ENCODE measurements around the gene IER2. TPM values are rescaled to one million over a fixed set of nuclear protein-coding genes. Genes with fewer than 3 reads are reported as not detected.

IER2 gene
- total RNA-seq (100 to 1,000 TPM; 165 to 413 (median 196) TPM), total RNA-seq (76.3 to 865 (median 165) reads per million in 29 experiments)
- 165 TPM for total RNA-seq (2013)

- H3K4me3 Mint-ChIP-seq, result peak within 1 kb of the TSS; percentile 98 to 99 (median 99)
- peaks cover 18 to 38% (median 30%) of the 10 kb centered on the region in 3 donors for H3K4me1 Mint-ChIP-seq
- peaks cover 3 to 45% of the 10 kb centered on the region in 2 experiments for H3K4me1 ChIP-seq (ENCODE audit: control insufficient read depth in 1 of 2, extremely low read depth in 1 of 2, insufficient read depth in 2 of 2, low read length in 2 of 2)
- ATAC-seq (replicated peaks in 1 of 4) (peak; percentile 58 to 62 (median 60)), DNase-seq (peak; percentile 81 to 95 (median 92))
- peak within 1 kb of the TSS; percentile 73 for H3K27ac ChIP-seq (ENCODE audit: low read length)
- H3K36me3 ChIP-seq (ENCODE audit: control insufficient read depth in 2 of 2, extremely low read depth in 1 of 2, insufficient read depth in 1 of 2, low read length in 1 of 2), result peaks cover 3 to 9% of the 10 kb centered on the region in 2 donors
- no peaks in the 10 kb centered on the region for H3K27me3 ChIP-seq (replicated peaks in 1 of 2; ENCODE audit: control insufficient read depth in 2 of 2, extremely low read depth in 1 of 2, insufficient read depth in 2 of 2, low read length in 1 of 2)
- under 1% methylated on average over 38 of the region's 51 CpGs for WGBS (ENCODE audit: insufficient coverage)
- no peaks in the 10 kb centered on the region for H3K9me3 Mint-ChIP-seq
- peak within 1 kb of the TSS; percentile 94 to 95 for H3K27ac Mint-ChIP-seq
- peaks cover 0 to 2% of the 10 kb centered on the region in 2 donors for H3K27me3 Mint-ChIP-seq
- H3K4me3 ChIP-seq (ENCODE audit: control insufficient read depth in 1 of 2, extremely low read depth in 1 of 2, low read length in 1 of 2), result peak within 1 kb of the TSS; percentile 70 to 99
- H3K9me3 ChIP-seq, result no peaks in the 10 kb centered on the region
- H3K36me3 Mint-ChIP-seq, result peaks cover 18% of the 10 kb centered on the region
- CTCF ChIA-PET, result interaction anchor here (0.7 to 1.8 kb wide), 4 partner anchors 14 to 50 kb away, joined by 3 to 6 read pairs (median 4); no protein-coding TSS in a partner anchor
- POLR2A ChIA-PET, result no interaction called here
Observed at GRCh38 chr19:13150187-13150930, at the start of gene IER2, which contains the start of gene STX10. IER2 (plus strand) TSS chr19:13150411; CDS start chr19:13153187, 2,776 bp downstream. STX10 (minus strand) TSS chr19:13150375; CDS start chr19:13150173, 202 bp downstream.

GRCh38 chr19:13100841-13101589 lies 49.2 kb upstream of the IER2 start:
- no peak for DNase-seq
- no peak for ATAC-seq (replicated peaks in 1 of 4)
- H3K4me1 Mint-ChIP-seq, result peaks cover 48 to 61% (median 51%) of the 10 kb centered on the region in 3 donors
- Histone ChIP-seq H3K4me1 (ENCODE audit: control insufficient read depth in 1 of 2, extremely low read depth in 1 of 2, insufficient read depth in 2 of 2, low read length in 2 of 2) (peaks cover 27 to 97% of the 10 kb centered on the region in 2 experiments), H3K4me3 (ENCODE audit: control insufficient read depth in 1 of 2, extremely low read depth in 1 of 2, low read length in 1 of 2) (peak overlapping the region; percentile 3 to 51), H3K9me3 (no peaks in the 10 kb centered on the region), H3K27ac (ENCODE audit: low read length) (peak overlapping the region; percentile 51), H3K27me3 (replicated peaks in 1 of 2; ENCODE audit: control insufficient read depth in 2 of 2, extremely low read depth in 1 of 2, insufficient read depth in 2 of 2, low read length in 1 of 2) (peaks cover 0 to 32% of the 10 kb centered on the region in 2 experiments), H3K36me3 (ENCODE audit: control insufficient read depth in 2 of 2, extremely low read depth in 1 of 2, insufficient read depth in 1 of 2, low read length in 1 of 2) (no peaks in the 10 kb centered on the region)
- H3K27ac Mint-ChIP-seq, result peak overlapping the region; percentile 94 to 96
- no peaks in the 10 kb centered on the region for H3K9me3 Mint-ChIP-seq
- H3K27me3 Mint-ChIP-seq, result peaks cover 3 to 10% of the 10 kb centered on the region in 2 donors
- H3K4me3 Mint-ChIP-seq, result peak overlapping the region; percentile 72 to 89 (median 78)
- WGBS (ENCODE audit: insufficient coverage), result 84% methylated on average over 14 of the region's 18 CpGs
- ChIA-PET CTCF (interaction anchor here (0.6 kb wide), 2 partner anchors 64 to 71 kb away, joined by 4 to 6 read pairs; no protein-coding TSS in a partner anchor), POLR2A (no interaction called here)
- no peaks in the 10 kb centered on the region for H3K36me3 Mint-ChIP-seq

GRCh38 chr19:13101590-13102415 lies 48.4 kb upstream of the IER2 start:
- peaks cover 47 to 60% (median 47%) of the 10 kb centered on the region in 3 donors for H3K4me1 Mint-ChIP-seq
- Histone ChIP-seq H3K27ac (ENCODE audit: low read length) (peak overlapping the region; percentile 51), H3K4me3 (ENCODE audit: control insufficient read depth in 1 of 2, extremely low read depth in 1 of 2, low read length in 1 of 2) (peak overlapping the region; percentile 51 to 52), H3K4me1 (ENCODE audit: control insufficient read depth in 1 of 2, extremely low read depth in 1 of 2, insufficient read depth in 2 of 2, low read length in 2 of 2) (peaks cover 25 to 89% of the 10 kb centered on the region in 2 experiments), H3K27me3 (replicated peaks in 1 of 2; ENCODE audit: control insufficient read depth in 2 of 2, extremely low read depth in 1 of 2, insufficient read depth in 2 of 2, low read length in 1 of 2) (peaks cover 0 to 24% of the 10 kb centered on the region in 2 experiments), H3K9me3 (no peaks in the 10 kb centered on the region), H3K36me3 (ENCODE audit: control insufficient read depth in 2 of 2, extremely low read depth in 1 of 2, insufficient read depth in 1 of 2, low read length in 1 of 2) (no peaks in the 10 kb centered on the region)
- no peak for ATAC-seq (replicated peaks in 1 of 4)
- 85% methylated on average over 5 of the region's 7 CpGs for WGBS (ENCODE audit: insufficient coverage)
- no peaks in the 10 kb centered on the region for H3K9me3 Mint-ChIP-seq
- no peaks in the 10 kb centered on the region for H3K36me3 Mint-ChIP-seq
- H3K27ac Mint-ChIP-seq, result peak overlapping the region; percentile 84 to 87
- ChIA-PET POLR2A (interaction anchor here in 1 of 2 donors (0.7 kb wide), 1 partner anchor 1430 kb away, joined by 6 read pairs; no protein-coding TSS in a partner anchor), CTCF (no interaction called here)
- DNase-seq, result no peak
- H3K4me3 Mint-ChIP-seq, result peak overlapping the region; percentile 72 to 89 (median 78)
- H3K27me3 Mint-ChIP-seq, result peaks cover 0 to 7% of the 10 kb centered on the region in 2 donors

- Histone ChIP-seq H3K36me3 (ENCODE audit: control insufficient read depth in 2 of 2, extremely low read depth in 1 of 2, insufficient read depth in 1 of 2, low read length in 1 of 2) (peaks cover 0 to under 1% of the 10 kb centered on the region in 2 donors), H3K9me3 (no peaks in the 10 kb centered on the region), H3K27me3 (replicated peaks in 1 of 2; ENCODE audit: control insufficient read depth in 2 of 2, extremely low read depth in 1 of 2, insufficient read depth in 2 of 2, low read length in 1 of 2) (peaks cover 0 to 19% of the 10 kb centered on the region in 2 experiments), H3K4me1 (ENCODE audit: control insufficient read depth in 1 of 2, extremely low read depth in 1 of 2, insufficient read depth in 2 of 2, low read length in 2 of 2) (peaks cover 19 to 84% of the 10 kb centered on the region in 2 experiments), H3K4me3 (ENCODE audit: control insufficient read depth in 1 of 2, extremely low read depth in 1 of 2, low read length in 1 of 2) (peak overlapping the region; percentile 51 to 52), H3K27ac (ENCODE audit: low read length) (peak overlapping the region; percentile 6)
- DNase-seq (no peak), ATAC-seq (replicated peaks in 1 of 4) (no peak)
- peaks cover 42 to 55% (median 43%) of the 10 kb centered on the region in 3 donors for H3K4me1 Mint-ChIP-seq
- H3K27me3 Mint-ChIP-seq, result peaks cover 0 to 3% of the 10 kb centered on the region in 2 donors
- H3K27ac Mint-ChIP-seq, result peak overlapping the region; percentile 84 to 87
- 10% methylated on average over 5 of the region's 7 CpGs for WGBS (ENCODE audit: insufficient coverage)
- H3K36me3 Mint-ChIP-seq, result peaks cover under 1% of the 10 kb centered on the region
- no peaks in the 10 kb centered on the region for H3K9me3 Mint-ChIP-seq
- peak overlapping the region; percentile 72 to 89 (median 78) for H3K4me3 Mint-ChIP-seq
- ChIA-PET CTCF (no interaction called here), POLR2A (no interaction called here)
Observed at GRCh38 chr19:13102416-13102665, 47.9 kb upstream of the IER2 start.

- Histone ChIP-seq H3K36me3 (ENCODE audit: control insufficient read depth in 2 of 2, extremely low read depth in 1 of 2, insufficient read depth in 1 of 2, low read length in 1 of 2) (peaks cover 0 to 4% of the 10 kb centered on the region in 2 donors), H3K4me3 (ENCODE audit: control insufficient read depth in 1 of 2, extremely low read depth in 1 of 2, low read length in 1 of 2) (peak within 1 kb of the TSS; percentile 51 to 52), H3K4me1 (ENCODE audit: control insufficient read depth in 1 of 2, extremely low read depth in 1 of 2, insufficient read depth in 2 of 2, low read length in 2 of 2) (peaks cover 19 to 78% of the 10 kb centered on the region in 2 experiments), H3K27me3 (replicated peaks in 1 of 2; ENCODE audit: control insufficient read depth in 2 of 2, extremely low read depth in 1 of 2, insufficient read depth in 2 of 2, low read length in 1 of 2) (peaks cover 0 to 13% of the 10 kb centered on the region in 2 experiments), H3K27ac (ENCODE audit: low read length) (peak within 1 kb of the TSS; percentile 77), H3K9me3 (no peaks in the 10 kb centered on the region)
- Mint-ChIP-seq H3K27ac (peak within 1 kb of the TSS; percentile 84 to 88), H3K4me1 (peaks cover 40 to 54% (median 42%) of the 10 kb centered on the region in 3 donors), H3K27me3 (peaks cover 0 to 3% of the 10 kb centered on the region in 2 donors), H3K36me3 (peaks cover 5% of the 10 kb centered on the region), H3K9me3 (no peaks in the 10 kb centered on the region), H3K4me3 (peak within 1 kb of the TSS; percentile 72 to 89 (median 79))
- ATAC-seq (replicated peaks in 1 of 4) (peak in 3 of 4 experiments; percentile 5 to 15 (median 15)), DNase-seq (peak in 6 of 35 experiments; percentile 27 to 63 (median 42))
- 1% methylated on average over 39 of the region's 47 CpGs for WGBS (ENCODE audit: insufficient coverage)
- ChIA-PET POLR2A (no interaction called here), CTCF (interaction anchor here in 1 of 2 donors (1.8 kb wide), 1 partner anchor 15 kb away, joined by 6 read pairs; the partner anchor contains the start of gene NACC1)
Observed at GRCh38 chr19:13102666-13103580, 47.3 kb upstream of the IER2 start, which contains the start of gene LYL1. LYL1 (minus strand) TSS chr19:13102858; CDS start chr19:13101171, 1,687 bp downstream.

Data from T-cell (primary cell).